Fibroblast of lung (primary cell): Measurements from ENCODE around the gene ZNRF1.

Experiments
- EZH2 ChIP-seq: IDR thresholded peaks from 2 replicates; pipeline ENCODE4 v1.5.1; 2012; ENCODE audit warnings: low read length, control low read depth, mild to moderate bottlenecking; ENCODE audit errors: missing control alignments
- TF ChIP-seq, protein P1 (sequence below), 2 donors: IDR thresholded peaks in 1 of 2; conservative IDR thresholded peaks in 1 of 2; 1 replicate in 1 of 2; 2 replicates in 1 of 2; pipeline ENCODE4 v1.5.1; 2011 to 2012; ENCODE audit warnings: low read length in 2 of 2, control low read depth in 1 of 2, inconsistent platforms in 1 of 2, low read depth in 1 of 2, mild to moderate bottlenecking in 1 of 2

DNA sequence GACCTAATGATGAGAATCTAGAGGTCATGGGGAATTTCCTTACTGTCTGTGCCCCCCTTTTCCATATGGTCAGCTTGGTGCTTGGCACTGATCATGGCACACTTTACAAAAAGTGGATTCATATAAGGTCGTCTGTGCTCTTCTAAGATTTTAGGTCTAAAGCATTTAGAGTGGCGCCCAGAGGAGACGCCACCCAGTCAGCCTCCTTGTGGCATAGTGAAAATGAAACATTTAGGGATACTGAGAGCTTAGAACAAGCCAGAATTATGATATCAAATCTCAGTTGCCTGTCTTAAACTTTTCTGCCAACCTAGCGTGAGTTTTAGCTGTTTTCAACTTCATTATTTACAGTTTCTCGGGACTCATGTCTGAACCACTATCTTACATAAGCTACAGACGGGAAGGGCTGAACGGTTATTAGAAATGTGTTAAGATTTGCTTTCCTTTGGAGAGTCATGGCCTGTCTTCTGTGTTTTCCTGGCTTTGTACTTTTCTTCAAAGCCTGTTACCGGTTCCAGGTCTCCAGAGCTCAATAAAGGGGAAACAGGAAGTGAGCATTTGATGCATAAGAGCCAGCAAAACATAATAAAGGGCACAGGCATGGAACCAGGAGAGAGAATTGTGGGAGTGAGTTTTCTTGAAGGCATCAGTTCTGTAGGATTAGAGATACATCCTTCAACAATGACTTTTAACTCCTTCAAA lies 13.7 kb downstream of the ZNRF1 start:
- TF ChIP-seq, protein P1, sequence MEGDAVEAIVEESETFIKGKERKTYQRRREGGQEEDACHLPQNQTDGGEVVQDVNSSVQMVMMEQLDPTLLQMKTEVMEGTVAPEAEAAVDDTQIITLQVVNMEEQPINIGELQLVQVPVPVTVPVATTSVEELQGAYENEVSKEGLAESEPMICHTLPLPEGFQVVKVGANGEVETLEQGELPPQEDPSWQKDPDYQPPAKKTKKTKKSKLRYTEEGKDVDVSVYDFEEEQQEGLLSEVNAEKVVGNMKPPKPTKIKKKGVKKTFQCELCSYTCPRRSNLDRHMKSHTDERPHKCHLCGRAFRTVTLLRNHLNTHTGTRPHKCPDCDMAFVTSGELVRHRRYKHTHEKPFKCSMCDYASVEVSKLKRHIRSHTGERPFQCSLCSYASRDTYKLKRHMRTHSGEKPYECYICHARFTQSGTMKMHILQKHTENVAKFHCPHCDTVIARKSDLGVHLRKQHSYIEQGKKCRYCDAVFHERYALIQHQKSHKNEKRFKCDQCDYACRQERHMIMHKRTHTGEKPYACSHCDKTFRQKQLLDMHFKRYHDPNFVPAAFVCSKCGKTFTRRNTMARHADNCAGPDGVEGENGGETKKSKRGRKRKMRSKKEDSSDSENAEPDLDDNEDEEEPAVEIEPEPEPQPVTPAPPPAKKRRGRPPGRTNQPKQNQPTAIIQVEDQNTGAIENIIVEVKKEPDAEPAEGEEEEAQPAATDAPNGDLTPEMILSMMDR (conservative IDR thresholded peaks at IDR 0.05 in 1 of 2, IDR thresholded peaks at IDR 0.05 in 1 of 2; ENCODE audit: low read depth in 1 of 2, low read length in 2 of 2) = no peak
- no peak for TF ChIP-seq EZH2
